GM13976 (cell line): ENCODE measurements around the gene HYLS1.
A peak's percentile ranks its signal among the peaks of the same experiment; 100 is the strongest.
"Not testable (repeated sequence)": the region's sequence is repeated elsewhere in the genome, so short reads cannot be mapped to it uniquely, and the experiment has no call there.

Source experiments
- DNase-seq: peaks from one replicate; pipeline ENCODE4 v3.0.0; 2012; ENCODE audit warnings: low spot score
- CTCF ChIP-seq: IDR thresholded peaks from 2 replicates; pipeline ENCODE4 v1.5.1; 2012; ENCODE audit warnings: borderline replicate concordance, mild to moderate bottlenecking; ENCODE audit not compliant: insufficient read depth; ENCODE audit errors: extremely low read depth, missing control alignments, control extremely low read depth
- in situ Hi-C: fragments of 300-500 bp; cut with MboI; formaldehyde crosslinking; loops from one replicate; pipeline ENCODE4 v1.12.0; 2022; ENCODE audit warnings: low sequenced_read_pairs, mixed read lengths, inconsistent platforms; ENCODE audit not compliant: unreplicated experiment

Gene HYLS1

DNA sequence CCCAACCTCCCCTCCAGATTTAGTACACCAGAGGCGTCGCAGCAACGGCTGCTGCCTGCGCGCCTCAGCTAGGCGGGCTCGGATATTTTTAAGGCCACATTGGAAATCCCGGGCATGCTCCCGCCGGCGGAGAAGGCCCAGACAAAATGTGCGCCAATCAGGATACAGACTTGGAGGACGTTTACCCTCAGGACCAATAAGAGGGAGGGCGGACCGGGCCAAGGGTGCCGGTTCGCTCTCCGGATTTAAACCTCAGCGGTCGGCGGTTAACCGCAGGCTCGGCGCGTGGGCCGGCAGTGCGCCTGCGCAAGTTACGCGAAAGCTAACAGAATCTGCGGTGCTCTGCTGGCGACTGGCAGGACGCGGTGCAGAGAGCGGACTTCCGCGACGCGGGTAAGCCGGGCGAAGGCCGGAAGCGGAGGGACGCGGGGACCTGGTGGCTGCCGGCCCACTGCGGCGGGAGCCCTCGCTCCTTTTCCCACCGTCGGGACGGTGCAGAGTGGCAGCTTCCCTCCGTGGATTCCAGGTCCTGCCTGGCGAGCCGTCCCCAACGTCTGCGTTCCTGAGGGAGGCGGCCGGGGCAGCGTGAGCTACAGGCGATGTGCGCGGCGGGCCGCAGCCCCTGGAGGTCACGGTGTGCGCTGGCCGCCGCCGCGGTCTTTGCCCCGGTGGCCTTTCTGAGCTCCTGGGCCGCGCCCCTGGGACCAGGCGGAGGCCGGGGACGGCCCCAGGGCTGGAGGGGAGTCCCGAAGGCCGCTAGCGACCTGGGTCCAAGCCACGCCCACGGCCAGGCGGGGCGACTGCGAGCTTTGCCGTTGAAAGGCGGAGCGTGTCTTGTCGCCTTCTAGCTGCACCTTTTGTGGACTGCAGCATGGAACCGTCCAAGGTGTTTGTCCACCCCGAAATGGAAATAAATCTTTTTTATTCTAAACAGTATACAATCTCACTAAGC lies at the start of gene HYLS1:
HYLS1 (plus strand) TSS at position 296 of the 952 bp plus-strand sequence. CDS start 11,701 bp downstream, outside the sequence.
- in situ Hi-C loops: no loop called here
- DNase-seq: peak; percentile 96
- TF ChIP-seq CTCF: peak; percentile 31

DNA sequence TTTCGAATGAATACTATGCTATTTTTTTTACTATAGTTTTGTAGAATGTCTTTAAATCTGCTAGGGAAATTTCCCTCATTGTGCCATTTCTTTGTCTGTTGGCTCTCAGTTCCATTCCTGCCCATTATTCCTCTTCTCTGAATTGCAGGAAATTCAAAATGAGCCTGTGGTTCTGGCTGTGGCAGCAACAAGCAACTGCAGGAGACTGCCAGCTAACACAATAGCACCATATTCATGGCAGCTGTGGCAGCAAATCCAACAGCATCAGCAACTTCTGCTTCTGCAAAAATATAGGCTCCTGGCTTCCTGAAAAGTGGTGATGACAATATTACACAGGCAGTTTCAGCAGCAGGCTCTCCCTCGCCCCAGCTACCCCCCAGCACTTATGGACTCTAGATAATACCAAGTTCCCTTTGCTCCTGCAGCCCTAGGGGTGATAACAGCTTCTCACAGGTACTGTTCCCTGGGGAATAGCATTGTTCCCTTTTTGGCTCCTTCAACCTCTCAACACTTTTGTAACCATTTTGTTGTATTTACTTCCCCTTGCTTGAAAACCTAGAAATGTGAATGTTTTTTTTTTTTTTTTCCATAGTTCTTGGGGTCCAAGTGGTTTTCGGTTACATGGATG lies 45.0 kb upstream of the HYLS1 start:
- no peak for DNase-seq
- in situ Hi-C loops: no loop called here
- TF ChIP-seq CTCF: no peak

DNA sequence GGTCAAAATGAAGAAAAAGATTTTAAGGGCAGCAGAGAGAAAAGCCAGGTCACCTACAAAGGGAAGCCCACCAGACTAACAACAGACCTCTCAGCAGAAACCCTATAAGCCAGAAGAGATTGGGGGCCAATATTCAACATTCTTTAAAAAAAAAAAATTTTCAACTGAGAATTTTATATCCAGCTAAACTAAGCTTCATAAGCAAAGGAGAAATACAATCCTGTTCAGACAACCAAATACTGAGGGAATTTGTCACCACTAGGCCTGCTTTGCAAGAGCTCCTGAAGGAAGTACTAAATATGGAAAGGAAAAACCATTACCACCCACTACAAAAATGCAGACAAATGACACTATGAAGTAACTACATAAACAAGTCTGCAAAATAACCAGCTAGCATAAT lies 41.3 kb upstream of the HYLS1 start:
- DNase-seq: no peak
- in situ Hi-C loops: no loop called here
- TF ChIP-seq CTCF: no peak

DNA sequence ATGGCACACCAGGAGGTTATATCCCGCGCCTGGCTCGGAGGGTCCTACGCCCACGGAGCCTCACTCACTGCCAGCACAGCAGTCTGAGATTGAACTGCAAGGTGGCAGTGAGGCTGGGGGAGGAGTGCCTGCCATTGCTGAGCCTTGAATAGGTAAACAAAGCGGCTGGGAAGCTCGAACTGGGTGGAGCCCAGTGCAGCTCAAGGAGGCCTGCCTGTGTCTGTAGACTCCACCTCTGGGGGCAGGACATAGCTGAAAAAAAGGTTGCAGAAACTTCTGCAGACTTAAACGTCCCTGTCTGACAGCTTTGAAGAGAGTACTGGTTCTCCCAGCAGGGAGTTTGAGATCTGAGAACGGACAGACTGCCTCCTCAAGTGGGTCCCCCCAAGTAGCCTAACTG lies 29.8 kb upstream of the HYLS1 start:
- in situ Hi-C loops, DNase-seq: not testable (repeated sequence)

DNA sequence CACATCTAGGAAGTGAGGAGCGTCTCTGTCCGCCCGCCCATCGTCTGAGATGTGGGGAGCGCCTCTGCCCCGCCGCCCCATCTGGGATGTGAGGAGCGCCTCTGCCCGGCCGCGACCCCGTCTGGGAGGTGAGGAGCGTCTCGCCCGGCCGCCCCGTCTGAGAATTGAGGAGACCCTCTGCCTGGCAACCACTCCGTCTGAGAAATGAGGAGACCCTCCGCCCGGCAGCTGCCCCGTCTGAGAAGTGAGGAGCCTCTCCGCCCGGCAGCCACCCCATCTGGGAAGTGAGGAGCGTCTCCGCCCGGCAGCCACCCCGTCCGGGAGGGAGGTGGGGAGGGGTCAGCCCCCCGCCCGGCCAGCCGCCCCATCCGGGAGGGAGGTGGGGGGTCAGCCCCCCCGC lies 24.7 kb upstream of the HYLS1 start:
- in situ Hi-C loops: not testable (repeated sequence)

DNA sequence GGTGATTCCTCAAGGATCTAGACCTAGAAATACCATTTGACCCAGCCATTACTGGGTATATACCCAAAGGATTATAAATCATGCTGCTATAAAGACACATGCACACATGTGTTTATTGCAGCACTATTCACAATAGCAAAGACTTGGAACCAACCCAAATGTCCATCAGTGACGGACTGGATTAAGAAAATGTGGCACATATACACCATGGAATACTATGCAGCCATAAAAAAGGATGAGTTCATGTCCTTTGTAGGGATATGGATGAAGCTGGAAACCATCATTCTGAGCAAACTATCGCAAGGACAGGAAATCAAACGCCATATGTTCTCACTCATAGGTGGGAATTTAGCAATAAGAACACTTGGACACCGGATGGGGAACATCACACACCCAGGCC lies 22.1 kb upstream of the HYLS1 start:
- DNase-seq, in situ Hi-C loops: not testable (repeated sequence)

More for the DNA sequence above, 24.7 kb upstream of the HYLS1 start:
- DNase-seq: not testable (repeated sequence)

DNA sequence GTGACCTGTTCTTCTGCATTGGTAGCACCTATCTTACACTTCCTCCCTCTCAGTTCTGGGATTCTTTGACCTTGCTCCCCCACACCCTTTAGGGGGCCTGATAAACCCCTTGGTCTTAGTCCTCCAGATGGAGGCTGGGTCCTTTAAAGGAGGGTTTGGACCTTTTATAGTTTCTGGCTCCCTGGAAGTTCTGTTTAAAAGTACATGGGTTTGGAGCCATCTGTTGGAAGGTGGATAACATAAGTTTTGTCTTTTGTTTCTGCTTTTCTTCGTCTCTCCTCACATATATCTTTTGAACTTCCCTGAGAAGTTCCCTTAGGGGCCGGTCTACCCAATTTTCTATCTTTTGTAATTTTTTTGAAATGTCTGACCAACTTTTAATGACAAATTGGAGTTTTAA lies 17.9 kb upstream of the HYLS1 start:
- TF ChIP-seq CTCF: no peak
- no peak for DNase-seq
- in situ Hi-C loops: no loop called here

GRCh38 chr11:125871391-125872137 lies 15.9 kb upstream of the HYLS1 start:
- DNase-seq: no peak
- in situ Hi-C loops: no loop called here
- TF ChIP-seq CTCF: no peak
